CD14-positive monocyte (primary cell): ENCODE data around the gene SLC35E1. TPM values are rescaled to one million over a fixed set of nuclear protein-coding genes. Genes with fewer than 3 reads are reported as not detected.
A peak's percentile ranks its signal among the peaks of the same experiment; 100 is the strongest.

Experiments
- DNase-seq, 3 donors: peaks; one replicate each; pipeline ENCODE4 v3.0.0-alpha.2; 2011 to 2022
- H2AFZ ChIP-seq: 2 replicates; pipeline ENCODE4 v1.6.0; 2012; ENCODE audit warnings: mild to moderate bottlenecking, low read depth, low read length, inconsistent platforms; ENCODE audit not compliant: insufficient read depth, poor library complexity, severe bottlenecking
- H3K27ac ChIP-seq, 2 donors: 1 replicate in 1 of 2; 2 replicates in 1 of 2; pipeline ENCODE4 v1.5.1; 2012 to 2013; ENCODE audit warnings: low read length in 2 of 2, control low read depth in 1 of 2, inconsistent platforms in 1 of 2, low read depth in 1 of 2, mild to moderate bottlenecking in 1 of 2
- H3K27me3 ChIP-seq, 2 donors: one replicate each; pipeline versions ENCODE4 v1.6.0 to v1.6.1; 2011 to 2013; ENCODE audit warnings: low read length in 2 of 2; ENCODE audit not compliant: control insufficient read depth in 2 of 2, insufficient read depth in 2 of 2
- H3K36me3 ChIP-seq, 2 donors: replicated peaks in 1 of 2; 1 replicate in 1 of 2; 2 replicates in 1 of 2; pipeline versions ENCODE4 v1.5.1 to v1.6.1; 2012 to 2013; ENCODE audit warnings: low read length in 2 of 2, control low read depth in 1 of 2, inconsistent platforms in 1 of 2, mild to moderate bottlenecking in 1 of 2; ENCODE audit not compliant: insufficient read depth in 2 of 2, control insufficient read depth in 1 of 2
- H3K4me1 ChIP-seq, 2 donors: 1 replicate in 1 of 2; 2 replicates in 1 of 2; pipeline versions ENCODE4 v1.5.1 to v1.6.1; 2012 to 2013; ENCODE audit warnings: low read length in 2 of 2, control low read depth in 1 of 2, inconsistent platforms in 1 of 2, mild to moderate bottlenecking in 1 of 2, moderate library complexity in 1 of 2; ENCODE audit not compliant: insufficient read depth in 2 of 2, control insufficient read depth in 1 of 2
- H3K4me2 ChIP-seq: replicated peaks from 2 replicates; pipeline ENCODE3; 2012; ENCODE audit warnings: low read length, moderate library complexity, mild to moderate bottlenecking; ENCODE audit not compliant: poor library complexity, severe bottlenecking; ENCODE audit errors: extremely low read depth
- H3K4me3 ChIP-seq, 3 experiments: fragments of 200-600 bp in 1 of 3; sonication (generic) in 1 of 3; replicated peaks in 1 of 3; 1 replicate in 2 of 3; 2 replicates in 1 of 3; pipeline ENCODE4 v1.5.1; 2011 to 2013; ENCODE audit warnings: low read length in 3 of 3, mild to moderate bottlenecking in 3 of 3, control low read depth in 2 of 3, low read depth in 2 of 3, inconsistent platforms in 1 of 3, moderate library complexity in 1 of 3
- H3K79me2 ChIP-seq: 2 replicates; pipeline ENCODE4 v1.6.0; 2012; ENCODE audit warnings: mild to moderate bottlenecking, control low read depth, inconsistent platforms, low read length, moderate library complexity; ENCODE audit not compliant: insufficient read depth
- H3K9ac ChIP-seq: 2 replicates; pipeline ENCODE4 v1.6.0; 2017; ENCODE audit warnings: low read length, mild to moderate bottlenecking; ENCODE audit not compliant: insufficient read depth, poor library complexity, severe bottlenecking
- H3K9me3 ChIP-seq, 2 donors: replicated peaks in 1 of 2; 1 replicate in 1 of 2; 2 replicates in 1 of 2; pipeline versions ENCODE4 v1.5.1 to v1.6.1; 2012 to 2013; ENCODE audit warnings: low read length in 2 of 2, control low read depth in 1 of 2; ENCODE audit not compliant: control insufficient read depth in 1 of 2, insufficient read depth in 1 of 2
- H4K20me1 ChIP-seq: 2 replicates; pipeline ENCODE4 v1.6.0; 2012; ENCODE audit warnings: mild to moderate bottlenecking, low read length, control low read depth, moderate library complexity; ENCODE audit not compliant: insufficient read depth
- H3K27ac Mint-ChIP-seq, 7 donors: one replicate each; pipeline ENCODE4 v1.8.0; 2020; ENCODE audit warnings: mild to moderate bottlenecking in 7 of 7, mixed read lengths in 7 of 7, moderate library complexity in 6 of 7, inconsistent platforms in 2 of 7
- H3K27me3 Mint-ChIP-seq, 3 donors: one replicate each; pipeline ENCODE4 v1.8.0; 2021 to 2022; ENCODE audit warnings: low read depth in 3 of 3, mild to moderate bottlenecking in 3 of 3, mixed read lengths in 3 of 3, moderate library complexity in 3 of 3, inconsistent platforms in 1 of 3
- H3K36me3 Mint-ChIP-seq, 2 donors: one replicate each; pipeline ENCODE4 v1.8.0; 2020; ENCODE audit warnings: mixed read lengths in 2 of 2, inconsistent platforms in 1 of 2, mild to moderate bottlenecking in 1 of 2
- H3K4me1 Mint-ChIP-seq: one replicate; pipeline ENCODE4 v1.8.0; 2020; ENCODE audit warnings: mild to moderate bottlenecking, mixed read lengths
- H3K4me3 Mint-ChIP-seq, 2 donors: one replicate each; pipeline ENCODE4 v1.8.0; 2020; ENCODE audit warnings: mild to moderate bottlenecking in 2 of 2, mixed read lengths in 2 of 2, moderate library complexity in 1 of 2
- H3K9me3 Mint-ChIP-seq, 7 donors: one replicate each; pipeline ENCODE4 v1.8.0; 2020 to 2022; ENCODE audit warnings: mixed read lengths in 7 of 7, mild to moderate bottlenecking in 6 of 7, moderate library complexity in 6 of 7, inconsistent platforms in 2 of 7
- WGBS: methylation state at CpG from one replicate; pipeline ENCODE4 v1.1.5; 2013; ENCODE audit warnings: missing lambda C conversion rate; ENCODE audit not compliant: insufficient coverage; 5-methylcytosine and 5-hydroxymethylcytosine counted together
- intact Hi-C, 2 donors: fragments of 100-400 bp; cut with micrococcal nuclease; formaldehyde crosslinking; loops; one replicate each; pipeline versions ENCODE4 v1.15.0 to v1.15.1; 2023
- polyA plus RNA-seq, 3 donors: library from polyadenylated mRNA; depleted of rRNA in 1 of 3; unstranded in 2 of 3; stranded (reverse) in 1 of 3; fragments of 300-500 nt in 2 of 3; fragments of >200 nt in 1 of 3; fragmentation: Illumina TruSeq in 2 of 3; gene quantifications; 1 replicate in 2 of 3; 2 replicates in 1 of 3; pipeline ENCODE4 v1.2.3, GENCODE V29; 2012 to 2021
- TF ChIP-seq, protein P1 (sequence below): fragments of 200-600 bp; IDR thresholded peaks from one replicate; pipeline ENCODE4 v1.8.0; 2022; ENCODE audit warnings: antibody characterized with exemption, mild to moderate bottlenecking

SLC35E1 gene
- polyA plus RNA-seq, 3 donors, result 12.1 to 28.8 (median 13.5) TPM

DNA sequence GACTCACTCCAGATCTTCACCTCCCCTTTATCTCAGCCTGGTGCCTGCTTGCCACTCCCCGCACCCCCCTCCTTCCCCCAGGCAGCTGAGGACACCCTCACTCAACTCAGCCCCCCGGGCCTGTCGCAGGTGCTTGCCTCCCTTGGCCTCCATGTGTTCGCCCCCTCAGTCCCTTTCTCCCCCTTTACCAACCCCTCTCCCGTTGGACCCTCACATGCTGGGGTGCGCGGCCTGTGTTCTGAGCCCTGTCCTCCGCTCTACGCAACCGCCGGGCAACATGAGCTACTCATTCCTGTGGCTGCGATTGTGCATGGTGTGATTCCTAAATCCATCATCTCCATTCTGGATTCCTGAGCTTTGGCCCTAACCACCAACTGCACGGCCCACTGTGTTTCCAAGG is 35.1 kb downstream of the SLC35E1 start:
- intact Hi-C loops, result no loop called here
- Histone ChIP-seq H3K27ac (no peak overlapping the region), H3K9ac (no peak overlapping the region), H3K27me3 (no peaks in the 10 kb centered on the region), H3K9me3 (no peaks in the 10 kb centered on the region), H4K20me1 (peaks cover 87% of the 10 kb centered on the region), H3K79me2 (peaks cover 67% of the 10 kb centered on the region), H3K4me2 (no peak overlapping the region), H2AFZ (no peak overlapping the region), H3K4me3 (no peak overlapping the region), H3K36me3 (peaks cover 62 to 77% of the 10 kb centered on the region in 2 donors), H3K4me1 (peaks cover 10 to 11% of the 10 kb centered on the region in 2 donors)
- Mint-ChIP-seq H3K9me3 (no peaks in the 10 kb centered on the region), H3K4me1 (peaks cover 15% of the 10 kb centered on the region), H3K27ac (peak overlapping the region in 2 of 7 donors; percentile 41 to 61), H3K36me3 (peaks cover 61 to 85% of the 10 kb centered on the region in 2 donors), H3K27me3 (no peaks in the 10 kb centered on the region), H3K4me3 (no peak overlapping the region)
- WGBS, result 95% methylated on average over 10 of the region's 13 CpGs
- TF ChIP-seq, protein P1, sequence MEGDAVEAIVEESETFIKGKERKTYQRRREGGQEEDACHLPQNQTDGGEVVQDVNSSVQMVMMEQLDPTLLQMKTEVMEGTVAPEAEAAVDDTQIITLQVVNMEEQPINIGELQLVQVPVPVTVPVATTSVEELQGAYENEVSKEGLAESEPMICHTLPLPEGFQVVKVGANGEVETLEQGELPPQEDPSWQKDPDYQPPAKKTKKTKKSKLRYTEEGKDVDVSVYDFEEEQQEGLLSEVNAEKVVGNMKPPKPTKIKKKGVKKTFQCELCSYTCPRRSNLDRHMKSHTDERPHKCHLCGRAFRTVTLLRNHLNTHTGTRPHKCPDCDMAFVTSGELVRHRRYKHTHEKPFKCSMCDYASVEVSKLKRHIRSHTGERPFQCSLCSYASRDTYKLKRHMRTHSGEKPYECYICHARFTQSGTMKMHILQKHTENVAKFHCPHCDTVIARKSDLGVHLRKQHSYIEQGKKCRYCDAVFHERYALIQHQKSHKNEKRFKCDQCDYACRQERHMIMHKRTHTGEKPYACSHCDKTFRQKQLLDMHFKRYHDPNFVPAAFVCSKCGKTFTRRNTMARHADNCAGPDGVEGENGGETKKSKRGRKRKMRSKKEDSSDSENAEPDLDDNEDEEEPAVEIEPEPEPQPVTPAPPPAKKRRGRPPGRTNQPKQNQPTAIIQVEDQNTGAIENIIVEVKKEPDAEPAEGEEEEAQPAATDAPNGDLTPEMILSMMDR, result no peak
- no peak for DNase-seq

DNA sequence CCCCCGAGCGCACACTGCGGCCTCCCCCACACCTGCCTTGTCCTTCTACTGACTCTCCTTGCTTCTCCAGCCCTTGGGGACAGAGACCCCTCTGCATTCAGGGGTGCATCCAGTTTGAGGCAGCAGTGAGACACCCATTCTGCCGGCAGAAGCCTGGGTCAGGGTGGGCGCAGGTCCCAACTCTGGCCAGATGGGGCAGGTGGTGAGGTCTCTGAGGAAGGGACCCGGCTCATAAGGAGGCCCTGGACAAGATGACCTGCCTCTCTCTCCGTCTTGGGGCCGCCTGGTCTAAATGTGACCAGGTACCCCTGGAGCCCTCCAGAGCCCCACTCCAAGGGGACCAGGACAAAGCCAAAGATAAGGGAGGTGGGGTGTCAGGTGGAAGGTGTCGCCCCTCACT is 36.1 kb downstream of the SLC35E1 start:
- Histone ChIP-seq H3K36me3 (peaks cover 72 to 87% of the 10 kb centered on the region in 2 donors), H3K27me3 (no peaks in the 10 kb centered on the region), H3K9ac (no peak overlapping the region), H3K9me3 (no peaks in the 10 kb centered on the region), H2AFZ (no peak overlapping the region), H3K27ac (no peak overlapping the region), H3K4me1 (peaks cover 4 to 5% of the 10 kb centered on the region in 2 donors), H3K79me2 (peaks cover 57% of the 10 kb centered on the region), H3K4me3 (no peak overlapping the region), H3K4me2 (no peak overlapping the region), H4K20me1 (peaks cover 78% of the 10 kb centered on the region)
- DNase-seq, result no peak
- intact Hi-C loops, result no loop called here
- no peaks in the 10 kb centered on the region for H3K27me3 Mint-ChIP-seq
- H3K27ac Mint-ChIP-seq, result peak overlapping the region in 1 of 7 donors; percentile 52
- 100% methylated on average over 5 of the region's 9 CpGs for WGBS
- H3K4me3 Mint-ChIP-seq, result no peak overlapping the region
- TF ChIP-seq, protein P1, result no peak
- no peaks in the 10 kb centered on the region for H3K9me3 Mint-ChIP-seq
- H3K4me1 Mint-ChIP-seq, result peaks cover 8% of the 10 kb centered on the region
- peaks cover 71 to 95% of the 10 kb centered on the region in 2 donors for H3K36me3 Mint-ChIP-seq
